ENCODE results near the gene STRN4. TPM values are rescaled to one million over a fixed set of nuclear protein-coding genes. Genes with fewer than 3 reads are reported as not detected.
A peak's percentile ranks its signal among the peaks of the same experiment; 100 is the strongest.

The STRN4 gene
- total and polyA plus RNA-seq, 9 of the 15 experiments (the other 6 are each of a cell fraction or from before 2014, with no cell fraction given): 0.62 to 83.7 (median 36.9) TPM

DNA sequence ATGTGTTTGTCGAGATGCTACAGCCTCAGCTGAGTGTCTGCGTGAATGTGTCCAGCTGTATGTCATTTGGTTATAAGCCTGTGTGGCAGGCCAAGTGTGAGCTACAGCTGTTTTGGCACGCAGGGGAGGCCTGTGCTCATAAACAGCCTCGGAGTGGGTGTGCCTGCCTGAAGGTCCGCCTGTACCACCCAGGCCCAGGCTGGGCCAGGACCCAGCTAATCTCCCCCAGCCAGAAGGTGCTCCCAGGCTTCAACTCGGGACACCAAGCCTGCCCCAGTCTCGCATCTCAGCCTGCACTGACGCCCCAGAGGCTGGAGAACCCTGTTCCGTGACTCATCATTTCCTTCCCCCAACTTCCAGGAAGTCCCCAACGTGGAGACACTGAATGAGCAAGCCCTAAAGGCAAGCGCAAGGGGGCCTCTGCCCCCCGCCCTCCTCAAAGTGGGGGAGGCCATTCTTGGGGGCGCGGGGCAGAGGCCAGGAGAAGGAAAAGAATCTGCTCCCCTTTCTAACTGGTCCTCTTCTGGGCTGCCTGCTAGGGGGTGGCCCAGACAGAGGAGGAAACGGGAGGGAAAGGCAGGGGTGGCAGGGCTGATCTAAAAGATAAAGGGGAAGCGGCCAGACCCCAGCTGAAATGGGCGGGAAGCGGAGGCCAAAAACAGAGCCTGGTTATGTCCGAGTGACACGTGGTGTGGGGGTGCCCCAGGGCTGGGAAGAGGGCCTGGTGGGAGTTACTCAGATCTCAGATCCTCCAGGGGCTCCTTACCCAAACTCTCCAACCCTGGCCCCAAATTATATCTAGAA, 40.2 kb upstream of the STRN4 start (continued):
- TF ChIP-seq, protein P1, sequence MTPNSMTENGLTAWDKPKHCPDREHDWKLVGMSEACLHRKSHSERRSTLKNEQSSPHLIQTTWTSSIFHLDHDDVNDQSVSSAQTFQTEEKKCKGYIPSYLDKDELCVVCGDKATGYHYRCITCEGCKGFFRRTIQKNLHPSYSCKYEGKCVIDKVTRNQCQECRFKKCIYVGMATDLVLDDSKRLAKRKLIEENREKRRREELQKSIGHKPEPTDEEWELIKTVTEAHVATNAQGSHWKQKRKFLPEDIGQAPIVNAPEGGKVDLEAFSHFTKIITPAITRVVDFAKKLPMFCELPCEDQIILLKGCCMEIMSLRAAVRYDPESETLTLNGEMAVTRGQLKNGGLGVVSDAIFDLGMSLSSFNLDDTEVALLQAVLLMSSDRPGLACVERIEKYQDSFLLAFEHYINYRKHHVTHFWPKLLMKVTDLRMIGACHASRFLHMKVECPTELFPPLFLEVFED (CRISPR knock-in tag; conservative IDR thresholded peaks at IDR 0.05): no peak
- TF ChIP-seq, protein P2, sequence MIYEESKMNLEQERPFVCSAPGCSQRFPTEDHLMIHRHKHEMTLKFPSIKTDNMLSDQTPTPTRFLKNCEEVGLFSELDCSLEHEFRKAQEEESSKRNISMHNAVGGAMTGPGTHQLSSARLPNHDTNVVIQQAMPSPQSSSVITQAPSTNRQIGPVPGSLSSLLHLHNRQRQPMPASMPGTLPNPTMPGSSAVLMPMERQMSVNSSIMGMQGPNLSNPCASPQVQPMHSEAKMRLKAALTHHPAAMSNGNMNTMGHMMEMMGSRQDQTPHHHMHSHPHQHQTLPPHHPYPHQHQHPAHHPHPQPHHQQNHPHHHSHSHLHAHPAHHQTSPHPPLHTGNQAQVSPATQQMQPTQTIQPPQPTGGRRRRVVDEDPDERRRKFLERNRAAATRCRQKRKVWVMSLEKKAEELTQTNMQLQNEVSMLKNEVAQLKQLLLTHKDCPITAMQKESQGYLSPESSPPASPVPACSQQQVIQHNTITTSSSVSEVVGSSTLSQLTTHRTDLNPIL (CRISPR knock-in tag; IDR thresholded peaks at IDR 0.05): no peak; the same call in 1 of the 2 replicates
- TF ChIP-seq ZNF668 (CRISPR knock-in tag; IDR thresholded peaks at IDR 0.05) (no peak), NCOA6 (IDR thresholded peaks at IDR 0.05) (no peak), TCFL5 (CRISPR knock-in tag; conservative IDR thresholded peaks at IDR 0.05) (no peak), HNRNPLL (IDR thresholded peaks at IDR 0.05; ENCODE audit: low read depth, low read length, poor library complexity, severe bottlenecking) (peak; percentile 28), SMARCB1 (IDR thresholded peaks at IDR 0.05; ENCODE audit: insufficient read length, low read depth) (no peak), GABPB1 (CRISPR knock-in tag; IDR thresholded peaks at IDR 0.05) (0 out of 2 replicates have a peak, but pooled peaks have one; percentile 26), ASH1L (IDR thresholded peaks at IDR 0.05; ENCODE audit: borderline replicate concordance, low read depth, partially characterized antibody) (no peak), NCOR1 (IDR thresholded peaks at IDR 0.05) (peak; percentile 88), LEF1 (IDR thresholded peaks at IDR 0.05) (peak; percentile 87)
- TF ChIP-seq, protein P3, sequence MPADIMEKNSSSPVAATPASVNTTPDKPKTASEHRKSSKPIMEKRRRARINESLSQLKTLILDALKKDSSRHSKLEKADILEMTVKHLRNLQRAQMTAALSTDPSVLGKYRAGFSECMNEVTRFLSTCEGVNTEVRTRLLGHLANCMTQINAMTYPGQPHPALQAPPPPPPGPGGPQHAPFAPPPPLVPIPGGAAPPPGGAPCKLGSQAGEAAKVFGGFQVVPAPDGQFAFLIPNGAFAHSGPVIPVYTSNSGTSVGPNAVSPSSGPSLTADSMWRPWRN (IDR thresholded peaks at IDR 0.05; ENCODE audit: low read depth): no peak
